Measurements from ENCODE around the gene SZRD1. TPM values are rescaled to one million over a fixed set of nuclear protein-coding genes. Genes with fewer than 3 reads are reported as not detected.

The SZRD1 gene
- total and polyA plus RNA-seq, 2 of the 8 experiments (the other 6 are each of a cell fraction or from before 2014, with no cell fraction given), result 97.8 to 108 TPM

GRCh38 chr1:16324456-16324890 lies 42.6 kb upstream of the SZRD1 start (continued):
- no peak for TF ChIP-seq CBX5 (IDR thresholded peaks at IDR 0.05; ENCODE audit: low read depth, low read length)
- TF ChIP-seq SP4 (IDR thresholded peaks at IDR 0.05; ENCODE audit: low read length), result no peak
- TF ChIP-seq GABPA (IDR thresholded peaks at IDR 0.05; ENCODE audit: borderline replicate concordance, insufficient read depth, low read length), result no peak
- no peak for TF ChIP-seq RXRA (IDR thresholded peaks at IDR 0.05; ENCODE audit: insufficient read depth, low read depth, low read length)
- TF ChIP-seq ASH2L (IDR thresholded peaks at IDR 0.05; ENCODE audit: low read length), result no peak
- TF ChIP-seq RAD21 (IDR thresholded peaks at IDR 0.05 in 1 of 2, conservative IDR thresholded peaks at IDR 0.05 in 1 of 2; ENCODE audit: low read depth in 2 of 2, low read length in 2 of 2), result no peak
- no peak for TF ChIP-seq NRF1 (IDR thresholded peaks at IDR 0.05; ENCODE audit: low read depth, low read length)
- TF ChIP-seq POU5F1 (IDR thresholded peaks at IDR 0.05; ENCODE audit: low read depth, low read length), result no peak

All from H1 (cell line).